Esophagus squamous epithelium (tissue), 5 donors: Measurements from ENCODE around the gene RBM25. TPM values are rescaled to one million over a fixed set of nuclear protein-coding genes. Genes with fewer than 3 reads are reported as not detected.
"Not testable (repeated sequence)": the region's sequence is repeated elsewhere in the genome, so short reads cannot be mapped to it uniquely, and the experiment has no call there.

Experiments used
- DNase-seq: peaks from one replicate; lab custom pipeline; 2025; lab: John Stamatoyannopoulos, UW
- H3K27ac ChIP-seq, 4 donors: fragments of 200-600 bp; sonication (generic); one replicate each; pipeline ENCODE4 v1.5.1; 2016 to 2019; ENCODE audit warnings: mild to moderate bottlenecking in 1 of 4
- H3K27me3 ChIP-seq, 4 donors: fragments of 200-600 bp; sonication (generic); 1 replicate in 3 of 4; 2 replicates in 1 of 4; pipeline versions ENCODE4 v1.5.1 to v1.6.0; 2017 to 2021; ENCODE audit warnings: antibody characterized with exemption in 1 of 4
- H3K36me3 ChIP-seq, 3 donors: fragments of 200-600 bp; sonication (generic); one replicate each; pipeline ENCODE4 v1.5.1; 2016 to 2019
- H3K4me1 ChIP-seq, 3 donors: fragments of 200-600 bp; sonication (generic); one replicate each; pipeline ENCODE4 v1.5.1; 2017 to 2019
- H3K4me3 ChIP-seq, 4 donors: fragments of 200-600 bp; sonication (generic); 1 replicate in 3 of 4; 2 replicates in 1 of 4; pipeline ENCODE4 v1.5.1; 2016 to 2019; ENCODE audit warnings: mild to moderate bottlenecking in 2 of 4, moderate library complexity in 1 of 4
- H3K9me3 ChIP-seq, 3 donors: fragments of 200-600 bp; sonication (generic); one replicate each; pipeline ENCODE4 v1.5.1; 2016 to 2019
- CTCF ChIP-seq, 6 experiments: fragments of 450-650 bp in 4 of 6; fragments of 200-600 bp in 2 of 6; sonication (generic) in 2 of 6; IDR thresholded peaks; one replicate each; pipeline ENCODE4 v1.5.1; 2016 to 2019; ENCODE audit warnings: antibody characterized with exemption in 6 of 6, mild to moderate bottlenecking in 4 of 6, moderate library complexity in 4 of 6
- POLR2A ChIP-seq, 4 donors: fragments of 450-650 bp; IDR thresholded peaks; one replicate each; pipeline ENCODE4 v1.6.1; 2017; ENCODE audit warnings: antibody characterized with exemption in 4 of 4, mild to moderate bottlenecking in 4 of 4, moderate library complexity in 3 of 4
- WGBS, 2 donors: methylation state at CpG; one replicate each; pipeline ENCODE4 v1.1.5; 2018; 5-methylcytosine and 5-hydroxymethylcytosine counted together
- intact Hi-C: fragments of 100-400 bp; cut with DNase I; formaldehyde crosslinking; loops from one replicate; pipeline ENCODE4 v1.15.0; 2022
- total RNA-seq, 4 donors: library from RNA; depleted of rRNA; stranded (reverse); fragments of >200 nt; gene quantifications; one replicate each; pipeline ENCODE4 v1.1.0, GENCODE V29; 2016
- donor health status: DM: yes; HTN: yes; CAD: no.

RBM25 gene
- total RNA-seq, 4 donors from 2014 or later: 22.3 to 58.2 (median 34.2) TPM

- TF ChIP-seq CTCF (IDR thresholded peaks at IDR 0.05) (no peak), POLR2A (IDR thresholded peaks at IDR 0.05) (no peak)
These were observed 109.4 kb downstream of the RBM25 start for GRCh38 chr14:73167727-73168126.

GRCh38 chr14:73168274-73168673 is 109.9 kb downstream of the RBM25 start:
- H3K9me3 ChIP-seq: no peaks in the 10 kb centered on the region
- intact Hi-C loops: no loop called here
- H3K4me3 ChIP-seq: no peak overlapping the region
- no peak overlapping the region for H3K27ac ChIP-seq
- 90 to 92% methylated on average over 9 of the region's 9 CpGs for WGBS, 2 donors
- peaks cover 12 to 94% (median 14%) of the 10 kb centered on the region in 3 donors for H3K36me3 ChIP-seq
- H3K27me3 ChIP-seq: no peaks in the 10 kb centered on the region
- DNase-seq: no peak
- TF ChIP-seq POLR2A (IDR thresholded peaks at IDR 0.05) (no peak), CTCF (IDR thresholded peaks at IDR 0.05) (no peak)
- H3K4me1 ChIP-seq: no peaks in the 10 kb centered on the region

More at GRCh38 chr14:73167727-73168126, 109.4 kb downstream of the RBM25 start:
- 88 to 89% methylated on average over 4 of the region's 4 CpGs for WGBS, 2 donors
- Histone ChIP-seq H3K9me3 (no peaks in the 10 kb centered on the region), H3K4me3 (no peak overlapping the region), H3K4me1 (no peaks in the 10 kb centered on the region), H3K36me3 (peaks cover 12 to 94% (median 14%) of the 10 kb centered on the region in 3 donors), H3K27me3 (no peaks in the 10 kb centered on the region), H3K27ac (no peak overlapping the region)
- DNase-seq: no peak
- intact Hi-C loops: no loop called here

- intact Hi-C loops: no loop called here
- Histone ChIP-seq H3K27ac (no peak overlapping the region), H3K4me3 (no peak overlapping the region), H3K4me1 (no peaks in the 10 kb centered on the region), H3K27me3 (no peaks in the 10 kb centered on the region), H3K36me3 (peaks cover 12 to 94% (median 18%) of the 10 kb centered on the region in 3 donors), H3K9me3 (no peaks in the 10 kb centered on the region)
- no peak for DNase-seq
- 92% methylated on average over 14 of the region's 14 CpGs for WGBS, 2 donors
- TF ChIP-seq POLR2A (IDR thresholded peaks at IDR 0.05): no peak
- no peak for TF ChIP-seq CTCF (IDR thresholded peaks at IDR 0.05)
These were observed 110.4 kb downstream of the RBM25 start for GRCh38 chr14:73168691-73169090.

GRCh38 chr14:73169855-73170254 is 111.5 kb downstream of the RBM25 start:
- 88 to 91% methylated on average over 6 of the region's 6 CpGs for WGBS, 2 donors
- peaks cover 12 to 94% (median 24%) of the 10 kb centered on the region in 3 donors for H3K36me3 ChIP-seq

GRCh38 chr14:73170686-73171085 is 112.4 kb downstream of the RBM25 start:
- intact Hi-C loops: no loop called here

More at GRCh38 chr14:73169855-73170254, 111.5 kb downstream of the RBM25 start:
- H3K4me1 ChIP-seq, H3K27me3 ChIP-seq, DNase-seq, intact Hi-C loops, H3K9me3 ChIP-seq, H3K4me3 ChIP-seq, H3K27ac ChIP-seq: not testable (repeated sequence)

More at GRCh38 chr14:73170686-73171085, 112.4 kb downstream of the RBM25 start:
- no peak for DNase-seq
- no peak overlapping the region for H3K4me3 ChIP-seq
- peaks cover 12 to 93% (median 31%) of the 10 kb centered on the region in 3 donors for H3K36me3 ChIP-seq
- H3K9me3 ChIP-seq: no peaks in the 10 kb centered on the region
- no peaks in the 10 kb centered on the region for H3K27me3 ChIP-seq
- WGBS, 2 donors: 83 to 90% methylated on average over 11 of the region's 11 CpGs
- TF ChIP-seq POLR2A (IDR thresholded peaks at IDR 0.05) (no peak), CTCF (IDR thresholded peaks at IDR 0.05) (no peak)
- no peaks in the 10 kb centered on the region for H3K4me1 ChIP-seq
- no peak overlapping the region for H3K27ac ChIP-seq
